H1 (cell line): ENCODE data around the gene FBLN2. TPM values are rescaled to one million over a fixed set of nuclear protein-coding genes. Genes with fewer than 3 reads are reported as not detected.

Experiments
- FOSL1 ChIP-seq: IDR thresholded peaks from 2 replicates; pipeline ENCODE4 v1.6.1; 2011; ENCODE audit warnings: mild to moderate bottlenecking, low read depth, low read length, moderate library complexity; ENCODE audit not compliant: insufficient read depth
- GABPA ChIP-seq: IDR thresholded peaks from 2 replicates; pipeline ENCODE4 v1.6.1; 2011; ENCODE audit warnings: mild to moderate bottlenecking, low read length, moderate library complexity, borderline replicate concordance; ENCODE audit not compliant: insufficient read depth
- HDAC6 ChIP-seq: IDR thresholded peaks from one replicate; pipeline ENCODE4 v1.7.1; 2012; ENCODE audit warnings: low read depth, mild to moderate bottlenecking, inconsistent platforms, low read length, moderate library complexity
- JUN ChIP-seq: IDR thresholded peaks from 2 replicates; pipeline ENCODE4 v1.6.1; 2011; ENCODE audit warnings: low read depth, mild to moderate bottlenecking, improper control_type of control experiment, low read length
- NRF1 ChIP-seq: IDR thresholded peaks from 2 replicates; pipeline ENCODE4 v1.6.1; 2011; ENCODE audit warnings: mild to moderate bottlenecking, low read depth, low read length, improper control_type of control experiment
- POLR2A ChIP-seq, 2 experiments: IDR thresholded peaks; 1 replicate in 1 of 2; 2 replicates in 1 of 2; pipeline ENCODE4 v1.6.1; 2011; ENCODE audit warnings: low read depth in 2 of 2, low read length in 2 of 2, mild to moderate bottlenecking in 2 of 2; ENCODE audit errors: control extremely low read depth in 1 of 2
- RXRA ChIP-seq: IDR thresholded peaks from 2 replicates; pipeline ENCODE4 v1.6.1; 2011; ENCODE audit warnings: low read depth, mild to moderate bottlenecking, low read length, moderate library complexity; ENCODE audit not compliant: insufficient read depth
- SIX5 ChIP-seq: IDR thresholded peaks from 2 replicates; pipeline ENCODE4 v1.6.1; 2011; ENCODE audit warnings: mild to moderate bottlenecking, low read depth, low read length
- TCF12 ChIP-seq: IDR thresholded peaks from 2 replicates; pipeline ENCODE4 v1.6.1; 2011; ENCODE audit warnings: low read depth, mild to moderate bottlenecking, low read length
- polyA plus RNA-seq, 7 experiments: library from polyadenylated mRNA; depleted of rRNA in 3 of 7; stranded (reverse) in 5 of 7; unstranded in 2 of 7; fragments of >200 nt in 5 of 7; fragments of 200-250 nt in 2 of 7; gene quantifications; 1 replicate in 5 of 7; 2 replicates in 1 of 7; 4 replicates in 1 of 7; pipeline versions ENCODE4 v1.2.1 to v1.2.3, GENCODE V29; 2011 to 2013; ENCODE audit warnings: missing spikeins in 2 of 7, mixed read lengths in 2 of 7
- total RNA-seq: library from RNA; stranded (reverse); fragmentation: NEBNext Ultra II Directional; extraction: Animal tissue kit (Norgen Biotek cat#: 25700); gene quantifications from 2 replicates; pipeline ENCODE4 v1.2.1, GENCODE V29; 2021
- TF ChIP-seq, protein P1 (sequence below): IDR thresholded peaks from 2 replicates; pipeline ENCODE4 v1.6.1; 2012; ENCODE audit warnings: inconsistent platforms

FBLN2 gene
- total and polyA plus RNA-seq, 2 of the 8 experiments (the other 6 are each of a cell fraction or from before 2014, with no cell fraction given): 17.4 to 24.2 TPM

DNA sequence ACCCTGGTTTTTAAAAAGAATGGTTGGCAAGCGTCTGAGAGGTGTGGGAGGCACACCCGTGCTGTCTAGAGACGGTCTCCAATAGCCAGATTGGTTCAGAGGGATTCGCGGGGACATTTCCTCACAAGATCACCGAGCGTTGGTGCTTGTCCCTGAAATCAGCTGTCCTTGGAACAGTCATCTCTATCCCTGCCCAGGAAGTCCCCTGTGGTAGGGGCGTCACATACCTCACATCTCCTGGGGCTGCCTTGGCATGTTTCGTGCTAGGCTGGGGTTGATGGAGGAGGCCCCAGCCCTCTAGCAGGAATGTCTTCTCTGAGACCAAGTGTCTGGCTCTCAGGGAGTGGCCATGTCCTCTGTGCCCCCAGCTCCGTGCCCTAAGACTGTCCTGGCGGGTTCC, 6.8 kb downstream of the FBLN2 start (continued):
- no peak for TF ChIP-seq RXRA
- no peak for TF ChIP-seq SIX5
- TF ChIP-seq FOSL1: no peak
- TF ChIP-seq GABPA: no peak
- TF ChIP-seq HDAC6: no peak
- no peak for TF ChIP-seq NRF1
- TF ChIP-seq POLR2A (IDR thresholded peaks at IDR 0.05; ENCODE audit: control extremely low read depth in 1 of 2, low read depth in 2 of 2, low read length in 2 of 2): no peak
- TF ChIP-seq TCF12: no peak
- TF ChIP-seq, protein P1, sequence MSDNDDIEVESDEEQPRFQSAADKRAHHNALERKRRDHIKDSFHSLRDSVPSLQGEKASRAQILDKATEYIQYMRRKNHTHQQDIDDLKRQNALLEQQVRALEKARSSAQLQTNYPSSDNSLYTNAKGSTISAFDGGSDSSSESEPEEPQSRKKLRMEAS: no peak
- no peak for TF ChIP-seq JUN
